NCI-H748 treated with DMSO at 0.1 percent for 48 hours (cell line): ENCODE results near the gene AHI1.

ENCODE experiments used
- DNase-seq: peaks from one replicate; lab custom pipeline; 2025; lab: John Stamatoyannopoulos, UW

Gene AHI1

GRCh38 chr6:135325624-135326424, 171.7 kb downstream of the AHI1 start:
- DNase-seq, result no peak

GRCh38 chr6:135324531-135324930, 173.0 kb downstream of the AHI1 start:
- DNase-seq, result no peak

DNA sequence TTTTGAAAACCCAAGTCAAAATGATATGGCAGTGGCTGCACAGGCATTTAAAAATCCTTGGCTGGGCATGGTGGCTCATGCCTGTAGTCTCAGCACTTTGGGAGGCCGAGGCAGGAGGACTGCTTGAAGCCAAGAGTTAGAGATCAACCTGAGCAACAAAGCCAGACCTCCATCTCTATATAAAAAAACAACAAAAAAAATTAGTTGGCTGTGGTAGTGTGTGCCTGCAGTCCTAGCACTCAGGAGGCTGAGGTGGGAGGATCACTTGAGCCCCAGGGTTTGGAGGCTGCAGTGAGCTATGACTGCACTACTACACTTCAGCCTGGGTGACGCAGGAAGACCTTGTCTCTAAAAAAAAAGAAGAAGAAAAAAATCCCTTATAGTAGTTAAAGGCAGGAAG, 173.6 kb downstream of the AHI1 start:
- no peak for DNase-seq

DNA sequence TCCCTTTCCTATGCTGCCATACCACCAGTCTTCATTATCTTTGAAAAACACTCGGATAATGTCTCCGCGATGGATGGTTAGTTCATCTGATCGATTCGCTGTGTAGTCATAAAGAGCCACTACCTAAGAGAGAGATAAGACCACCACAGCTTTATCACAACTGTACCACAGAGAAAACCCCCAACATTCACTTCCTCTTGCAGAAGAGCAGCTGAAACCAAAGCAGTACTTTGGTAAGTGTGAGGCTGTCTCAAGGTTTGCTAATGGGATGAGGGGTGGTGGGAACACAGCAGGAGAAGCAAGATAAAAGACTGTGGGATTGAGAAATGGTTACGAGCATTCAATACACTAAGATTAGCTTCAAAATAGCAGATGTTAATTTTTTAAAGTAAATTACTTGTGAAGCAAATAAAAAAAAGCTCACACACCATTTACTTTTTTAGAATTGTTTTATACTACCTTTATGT, 174.3 kb downstream of the AHI1 start:
- no peak for DNase-seq

DNA sequence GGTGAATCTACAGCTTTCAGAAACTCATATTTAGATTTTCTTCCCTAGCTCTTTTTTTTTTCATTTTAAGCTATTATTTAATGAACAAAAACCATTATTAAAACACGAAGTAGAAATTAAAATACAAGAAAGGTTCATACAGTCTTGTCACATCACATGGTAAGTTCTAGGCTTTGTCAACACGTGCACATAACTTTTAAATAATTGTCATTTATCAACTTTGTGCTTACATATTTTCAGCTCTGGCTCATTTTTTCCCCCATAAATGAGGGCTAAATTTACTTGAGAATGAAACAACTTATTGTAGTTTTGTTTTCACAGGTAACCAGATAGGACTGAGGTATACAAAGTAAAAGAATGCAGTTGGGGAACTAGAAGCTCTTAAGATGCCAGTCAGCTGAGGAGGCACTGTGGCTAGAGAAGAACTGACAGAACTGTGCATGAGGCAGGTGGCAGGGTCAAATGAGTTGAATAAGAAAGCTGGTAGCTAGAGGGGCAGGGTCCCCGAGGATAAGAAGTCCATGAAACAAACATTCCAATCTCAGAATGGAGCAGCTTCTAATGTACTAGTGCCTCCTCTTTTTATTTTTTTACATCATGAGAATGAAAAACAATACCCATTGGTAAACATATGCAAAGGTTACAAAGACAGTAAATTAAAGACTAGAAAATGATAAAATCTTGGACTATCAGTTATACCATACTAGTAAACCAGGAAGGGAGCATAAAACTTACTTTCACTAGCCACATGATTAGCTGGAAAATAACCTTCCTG, 174.9 kb downstream of the AHI1 start:
- no peak for DNase-seq

- no peak for DNase-seq
Observed at GRCh38 chr6:135320721-135321621, 176.6 kb downstream of the AHI1 start.

GRCh38 chr6:135319819-135320218, 177.7 kb downstream of the AHI1 start:
- no peak for DNase-seq

- no peak for DNase-seq
Observed at GRCh38 chr6:135318738-135319469, 178.6 kb downstream of the AHI1 start.

DNA sequence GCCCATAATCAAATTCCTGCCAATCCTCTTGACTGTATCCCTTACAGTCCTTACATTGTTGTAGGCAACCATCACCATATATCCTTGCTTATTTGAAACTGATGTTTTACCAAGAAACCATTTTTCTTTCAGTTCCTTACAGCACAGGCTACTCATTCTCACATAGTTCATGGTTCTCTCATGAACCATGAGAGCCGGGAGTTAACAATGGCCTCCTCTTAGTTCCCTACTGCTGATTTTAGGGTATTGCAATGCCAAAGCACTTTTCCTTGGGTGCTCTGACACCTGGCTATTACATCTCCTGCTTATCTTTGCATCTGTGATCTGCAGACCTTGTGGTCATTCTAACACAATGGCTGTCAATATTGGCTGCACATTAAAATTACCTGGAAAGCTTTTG, 183.0 kb downstream of the AHI1 start:
- DNase-seq, result no peak

DNA sequence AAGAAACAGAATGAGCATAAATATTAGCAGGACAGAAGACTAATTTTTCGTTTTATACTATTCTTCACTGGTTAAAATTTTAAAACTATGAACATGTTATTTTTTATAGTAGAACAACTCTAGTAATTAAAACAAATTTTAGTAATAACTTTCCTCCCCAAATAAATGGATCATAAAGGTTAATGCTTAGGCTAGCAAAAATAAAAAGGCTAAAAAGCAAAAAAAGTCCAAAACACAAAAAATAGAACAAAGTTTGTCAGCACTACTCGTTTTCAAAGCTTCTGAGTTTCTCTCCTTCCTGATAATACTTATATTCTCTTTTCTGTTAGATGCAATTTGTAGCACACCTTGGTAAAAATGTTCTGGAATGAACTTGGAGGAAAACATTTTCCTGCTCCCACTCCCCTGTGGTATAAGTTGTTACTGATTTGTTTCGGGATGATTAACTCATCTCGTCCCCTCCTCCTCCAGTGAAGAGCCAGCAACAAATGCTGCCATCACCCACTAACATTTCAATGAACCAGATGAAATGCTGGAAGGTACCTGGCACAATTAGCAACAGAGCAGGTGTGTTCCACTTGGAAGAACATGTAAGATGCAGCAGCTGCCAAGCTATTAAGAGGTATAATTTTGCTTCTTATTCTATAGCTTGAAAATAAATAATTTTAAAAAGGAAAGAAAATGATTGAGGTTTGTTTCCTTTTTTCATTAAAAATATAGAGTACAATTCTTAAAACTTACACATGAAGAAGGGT, 185.9 kb downstream of the AHI1 start:
- no peak for DNase-seq

DNA sequence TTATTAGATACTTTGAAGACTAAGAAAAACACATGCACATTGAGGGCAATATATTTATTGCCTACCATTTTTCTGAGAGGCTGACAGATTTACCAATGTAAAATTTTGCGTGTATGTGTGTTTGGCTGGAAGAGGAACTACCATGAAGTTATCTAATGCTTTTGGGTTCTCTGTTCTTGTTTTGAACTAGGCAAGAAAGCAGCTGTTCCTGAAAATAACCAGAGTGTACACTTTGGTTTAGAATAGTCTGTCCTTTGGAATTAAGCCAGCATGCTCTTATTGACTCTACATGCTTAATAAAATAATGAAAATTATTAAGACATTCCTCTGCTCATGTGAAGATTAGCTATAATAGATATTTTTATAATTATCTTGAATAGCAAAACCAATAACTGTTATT, 187.2 kb downstream of the AHI1 start:
- no peak for DNase-seq

- no peak for DNase-seq
Observed at GRCh38 chr6:135306740-135307420, 190.7 kb downstream of the AHI1 start.

- no peak for DNase-seq
Observed at GRCh38 chr6:135306166-135306565, 191.4 kb downstream of the AHI1 start.

- no peak for DNase-seq
Observed at GRCh38 chr6:135305684-135306083, 191.9 kb downstream of the AHI1 start.

- DNase-seq, result no peak
Observed at GRCh38 chr6:135304883-135305282, 192.7 kb downstream of the AHI1 start.

GRCh38 chr6:135301304-135301703, 196.2 kb downstream of the AHI1 start:
- no peak for DNase-seq

GRCh38 chr6:135300576-135300975, 197.0 kb downstream of the AHI1 start:
- DNase-seq, result no peak

- DNase-seq, result no peak
Observed at GRCh38 chr6:135299256-135299655, 198.3 kb downstream of the AHI1 start.

DNA sequence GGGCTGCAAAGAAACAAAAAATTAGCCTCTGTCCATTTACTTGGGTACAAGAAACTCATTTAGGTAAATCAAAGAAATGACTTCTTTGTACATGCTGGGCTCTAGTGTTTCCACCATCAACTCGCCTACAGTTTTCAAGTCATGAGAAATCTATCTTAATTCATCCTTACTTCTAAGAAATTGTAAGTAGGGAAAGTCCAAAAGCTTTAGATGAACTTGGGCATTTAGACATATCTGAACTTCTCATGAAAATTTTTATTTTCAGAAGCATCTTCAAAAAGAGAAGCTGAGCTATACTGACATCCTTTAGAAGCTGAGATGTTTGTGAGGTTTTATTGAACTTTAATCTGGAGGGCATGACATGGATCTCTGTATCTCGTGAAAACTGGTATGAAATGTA, 199.1 kb downstream of the AHI1 start:
- no peak for DNase-seq

DNA sequence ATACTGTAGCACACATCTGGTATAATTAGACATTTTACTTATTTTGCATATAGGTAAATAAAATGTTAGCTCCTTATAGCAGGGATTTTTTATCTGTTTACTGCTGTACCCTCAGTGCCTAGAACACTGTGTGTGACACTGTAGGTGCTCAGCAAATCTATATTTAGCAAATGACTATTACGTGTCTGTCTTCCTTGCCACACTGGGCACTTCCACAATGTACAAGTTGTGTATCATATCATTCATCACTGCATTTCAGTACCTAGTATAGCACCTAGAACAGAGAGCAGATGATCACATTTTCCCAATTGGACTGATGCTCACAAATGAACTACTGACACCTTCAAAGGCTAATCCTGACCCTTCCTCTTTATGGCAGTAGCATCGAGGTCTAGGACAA, 200.8 kb downstream of the AHI1 start:
- no peak for DNase-seq
